ENCODE results near the gene CIAO3.

CIAO3 gene

DNA sequence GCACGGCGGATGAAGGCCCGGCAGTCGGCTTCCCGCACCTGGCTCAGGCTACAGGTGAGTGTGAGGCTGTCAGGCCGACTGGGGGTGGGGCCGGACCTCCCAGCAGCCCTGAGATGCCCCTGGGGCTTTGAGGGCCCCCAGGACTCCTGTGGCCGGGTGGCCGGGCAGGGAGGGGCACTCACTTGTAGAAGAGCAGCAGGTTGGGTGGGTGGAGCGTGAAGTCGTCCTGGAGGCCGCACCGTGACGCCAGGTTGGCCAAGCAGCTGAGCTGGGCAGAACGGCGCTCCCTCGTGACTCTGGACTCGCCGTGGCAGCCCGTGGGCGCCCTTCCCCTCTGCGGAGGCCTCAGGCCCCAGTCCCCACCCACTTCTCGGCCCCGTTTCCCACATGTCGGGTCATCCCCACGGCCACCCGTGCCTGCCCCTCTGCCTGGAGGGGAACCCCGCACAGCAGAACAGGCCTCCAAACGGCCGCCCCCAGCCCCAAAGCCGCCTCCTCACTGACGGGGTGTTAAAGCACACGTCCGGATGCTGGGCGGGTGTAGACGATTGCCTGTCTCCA, 34.5 kb upstream of the CIAO3 start:
- no peak for DNase-seq

DNA sequence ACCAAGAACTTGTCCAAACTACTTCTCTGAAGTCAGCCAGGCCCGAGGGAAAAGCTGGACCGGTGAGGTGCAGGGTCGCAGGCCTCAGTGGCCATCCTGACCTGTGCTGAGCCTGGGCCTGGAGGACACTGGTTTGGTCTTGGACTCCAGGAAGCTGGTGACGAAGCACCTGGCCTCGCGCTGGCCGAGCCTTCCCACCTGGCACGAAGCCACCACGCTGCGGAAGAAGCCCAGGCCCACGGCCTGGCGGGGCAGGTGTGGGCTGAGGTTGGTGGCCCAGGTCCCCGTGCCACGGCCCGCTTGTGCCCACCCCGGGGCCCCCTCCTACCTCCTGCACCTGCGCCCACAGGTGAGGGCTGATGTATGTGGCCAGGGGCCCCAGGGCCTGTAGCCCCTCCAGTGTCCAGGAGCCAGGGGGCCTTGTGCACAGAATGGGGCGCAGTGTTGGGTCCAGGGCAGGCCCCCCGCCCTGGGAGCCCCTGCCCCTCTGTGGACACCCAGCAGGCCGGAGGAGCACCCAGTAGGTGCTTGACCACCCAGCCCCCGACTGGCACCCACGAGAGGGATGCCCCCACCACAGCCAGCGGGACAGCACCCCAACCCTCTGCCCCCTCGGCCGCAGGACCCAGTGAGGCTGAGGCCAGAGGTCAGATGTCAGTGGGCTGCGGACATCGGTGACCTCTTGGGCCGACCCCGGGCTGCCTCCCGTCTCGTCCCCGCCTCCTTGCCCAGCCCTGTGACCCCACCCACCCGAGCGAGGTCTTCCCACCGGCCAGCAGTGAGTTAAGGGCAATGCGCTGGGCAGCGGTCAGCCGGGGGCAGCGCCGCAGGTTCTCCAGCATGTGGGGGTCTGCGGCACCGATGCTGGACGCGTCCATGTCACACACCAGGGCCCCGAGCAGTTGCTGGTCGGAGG, 33.5 kb upstream of the CIAO3 start:
- no peak for DNase-seq

DNA sequence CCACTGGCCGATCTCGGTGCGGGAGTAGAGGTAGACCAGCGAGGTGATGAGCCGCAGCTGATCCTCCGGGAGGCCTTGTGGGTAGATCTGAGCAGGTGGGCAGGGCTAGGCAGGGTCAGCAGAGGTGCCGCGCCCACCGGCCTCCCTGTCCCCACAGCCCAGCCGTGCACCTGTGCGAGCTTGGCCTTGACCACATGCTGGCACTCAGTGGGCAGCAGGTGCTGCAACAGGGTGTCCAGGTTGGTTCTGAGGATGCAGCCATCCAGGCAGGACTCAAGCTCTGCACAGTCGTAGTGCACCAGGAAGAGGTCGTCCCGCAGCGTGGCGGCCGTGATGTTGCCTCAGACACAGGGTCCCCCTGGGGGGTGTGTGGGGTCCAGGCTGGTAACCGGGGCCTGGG, 32.2 kb upstream of the CIAO3 start:
- no peak for DNase-seq

DNA sequence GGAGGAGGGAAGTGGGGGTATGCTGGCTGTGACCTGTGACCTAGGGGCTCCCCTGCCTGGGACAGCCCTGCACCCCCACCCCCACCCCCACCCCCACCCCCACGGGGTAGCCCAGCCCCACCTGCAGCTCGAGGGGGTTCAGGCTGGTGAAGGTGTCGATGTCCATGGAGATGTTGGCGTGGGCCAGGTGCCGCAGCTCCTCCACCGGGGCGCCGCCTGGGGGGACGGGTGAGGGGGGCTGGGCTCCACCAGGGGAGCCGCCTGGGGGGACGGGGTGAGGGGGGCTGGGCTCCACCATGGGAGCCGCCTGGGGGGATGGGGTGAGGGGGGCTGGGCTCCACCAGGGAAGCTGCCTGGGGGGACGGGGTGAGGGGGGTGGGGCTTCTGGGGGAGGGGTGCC, 29.6 kb upstream of the CIAO3 start:
- DNase-seq, result no peak

DNA sequence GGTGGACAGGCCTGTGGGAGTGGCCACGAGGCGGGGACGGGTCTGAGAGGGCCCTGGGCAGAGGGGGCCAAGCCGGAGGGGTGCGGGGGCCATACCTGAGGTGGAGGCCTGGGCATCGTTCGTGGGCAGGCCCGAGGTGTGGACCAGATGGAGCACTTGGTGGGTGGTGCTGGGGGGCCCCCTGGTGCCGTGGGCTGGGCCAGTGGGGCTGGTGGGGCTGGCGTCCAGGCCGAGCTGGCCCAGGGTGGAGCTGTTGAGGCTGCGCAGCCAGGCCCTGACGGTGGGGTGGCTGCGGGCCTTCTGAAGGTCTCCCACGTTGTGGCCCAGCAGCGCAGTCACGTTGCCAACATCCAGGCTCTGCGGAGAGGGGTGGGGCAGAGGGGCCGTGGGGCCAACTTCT, 29.1 kb upstream of the CIAO3 start:
- no peak for DNase-seq

DNA sequence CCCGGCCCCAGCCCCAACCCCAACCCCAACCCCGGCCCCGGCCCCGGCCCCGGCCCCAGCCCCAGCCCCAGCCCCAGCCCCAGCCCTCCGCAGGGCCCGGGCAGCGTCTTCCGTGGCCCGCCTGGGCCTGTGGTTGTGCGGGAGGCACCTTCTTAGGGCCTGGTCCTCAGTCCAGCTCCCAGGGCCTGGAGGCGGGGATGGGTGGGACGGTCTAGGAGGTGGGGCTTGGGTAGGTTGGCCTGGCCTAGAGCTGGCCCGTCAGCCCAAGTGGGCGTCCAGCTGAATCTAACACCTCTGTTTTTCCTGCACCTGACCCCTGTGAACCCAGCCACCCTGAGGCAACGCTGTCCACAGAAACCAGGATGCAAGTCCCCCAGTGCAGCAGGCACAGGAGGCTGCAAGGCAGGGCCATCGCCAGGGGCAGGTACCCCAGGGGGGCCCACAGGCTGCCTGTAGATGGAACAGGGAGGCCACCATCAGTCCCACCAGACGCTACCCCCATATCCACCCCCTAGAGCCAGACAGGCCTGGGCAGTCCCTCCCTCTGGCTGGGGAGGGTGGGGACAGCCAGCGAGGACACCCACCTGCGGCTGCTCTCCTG, 28.5 kb upstream of the CIAO3 start:
- DNase-seq, result no peak

DNA sequence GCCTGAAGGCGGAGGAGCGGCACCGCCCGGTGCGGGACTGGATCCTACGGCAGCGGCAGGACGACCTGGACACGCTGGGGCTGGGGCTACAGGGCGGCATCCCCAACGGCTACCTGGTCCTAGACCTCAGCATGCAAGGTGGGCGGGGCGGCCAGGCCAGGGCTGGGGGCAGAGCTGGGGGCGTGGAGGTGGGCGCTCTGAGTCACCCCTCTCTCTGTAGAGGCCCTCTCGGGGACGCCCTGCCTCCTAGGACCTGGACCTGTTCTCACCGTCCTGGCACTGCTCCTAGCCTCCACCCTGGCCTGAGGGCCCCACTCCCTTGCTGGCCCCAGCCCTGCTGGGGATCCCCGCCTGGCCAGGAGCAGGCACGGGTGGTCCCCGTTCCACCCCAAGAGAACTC, 27.6 kb upstream of the CIAO3 start:
- no peak for DNase-seq

DNA sequence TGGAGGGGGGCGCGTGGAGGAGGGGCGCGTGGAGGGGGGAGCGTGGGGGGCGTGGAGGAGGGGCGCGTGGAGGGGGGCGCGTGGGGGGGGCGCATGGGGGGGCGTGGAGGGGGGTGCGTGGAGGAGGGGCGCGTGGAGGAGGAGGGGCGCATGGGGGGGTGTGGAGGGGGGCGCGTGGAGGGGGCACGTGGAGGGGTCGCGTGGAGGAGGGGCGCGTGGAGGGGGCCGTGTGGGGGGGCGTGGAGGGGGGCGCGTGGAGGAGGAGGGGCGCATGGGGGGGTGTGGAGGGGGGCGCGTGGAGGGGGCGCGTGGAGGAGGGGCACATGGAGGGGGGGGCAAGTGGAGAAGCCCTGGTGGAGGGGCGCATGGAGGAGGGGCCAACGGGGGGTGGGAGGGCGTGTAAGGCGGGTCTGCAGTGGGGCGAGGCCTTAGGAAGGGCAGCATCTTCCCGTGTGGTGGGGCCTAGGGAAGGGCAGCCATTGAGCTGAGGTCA, 27.0 kb upstream of the CIAO3 start:
- no peak for DNase-seq

DNA sequence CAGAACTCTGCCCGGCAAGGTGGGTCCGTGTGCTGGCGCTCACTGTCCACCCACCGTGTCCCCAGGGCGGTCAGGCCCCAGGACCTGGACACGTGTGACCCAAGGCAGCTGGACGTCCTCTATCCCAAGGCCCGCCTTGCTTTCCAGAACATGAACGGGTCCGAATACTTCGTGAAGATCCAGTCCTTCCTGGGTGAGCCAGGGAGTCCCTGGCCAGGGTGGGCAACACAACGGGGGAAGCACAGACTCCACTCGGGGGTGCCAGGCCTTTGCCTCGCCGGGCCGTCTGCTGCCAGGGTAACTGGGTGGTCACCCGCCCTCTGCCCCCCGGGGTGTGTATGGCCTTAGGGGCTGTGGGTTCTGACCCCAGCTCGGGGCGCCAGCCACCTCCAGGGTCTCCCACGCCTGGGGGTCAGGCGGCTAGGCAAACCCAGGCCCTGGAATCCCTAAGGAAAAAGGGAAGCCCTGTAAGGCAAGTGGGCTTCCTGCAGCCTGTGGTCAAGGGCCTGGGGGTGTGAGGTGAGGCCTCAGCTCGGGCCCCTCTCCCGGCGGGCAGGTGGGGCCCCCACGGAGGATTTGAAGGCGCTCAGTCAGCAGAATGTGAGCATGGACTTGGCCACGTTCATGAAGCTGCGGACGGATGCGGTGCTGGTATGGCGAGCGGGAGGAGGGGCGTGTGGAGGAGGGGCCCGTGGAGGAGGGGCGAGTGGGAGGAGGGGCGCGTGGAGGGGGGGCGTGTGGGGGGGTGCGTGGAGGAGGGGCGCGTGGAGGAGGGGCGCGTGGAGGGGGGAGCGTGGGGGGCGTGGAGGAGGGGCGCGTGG, 26.2 kb upstream of the CIAO3 start:
- DNase-seq, result no peak

DNA sequence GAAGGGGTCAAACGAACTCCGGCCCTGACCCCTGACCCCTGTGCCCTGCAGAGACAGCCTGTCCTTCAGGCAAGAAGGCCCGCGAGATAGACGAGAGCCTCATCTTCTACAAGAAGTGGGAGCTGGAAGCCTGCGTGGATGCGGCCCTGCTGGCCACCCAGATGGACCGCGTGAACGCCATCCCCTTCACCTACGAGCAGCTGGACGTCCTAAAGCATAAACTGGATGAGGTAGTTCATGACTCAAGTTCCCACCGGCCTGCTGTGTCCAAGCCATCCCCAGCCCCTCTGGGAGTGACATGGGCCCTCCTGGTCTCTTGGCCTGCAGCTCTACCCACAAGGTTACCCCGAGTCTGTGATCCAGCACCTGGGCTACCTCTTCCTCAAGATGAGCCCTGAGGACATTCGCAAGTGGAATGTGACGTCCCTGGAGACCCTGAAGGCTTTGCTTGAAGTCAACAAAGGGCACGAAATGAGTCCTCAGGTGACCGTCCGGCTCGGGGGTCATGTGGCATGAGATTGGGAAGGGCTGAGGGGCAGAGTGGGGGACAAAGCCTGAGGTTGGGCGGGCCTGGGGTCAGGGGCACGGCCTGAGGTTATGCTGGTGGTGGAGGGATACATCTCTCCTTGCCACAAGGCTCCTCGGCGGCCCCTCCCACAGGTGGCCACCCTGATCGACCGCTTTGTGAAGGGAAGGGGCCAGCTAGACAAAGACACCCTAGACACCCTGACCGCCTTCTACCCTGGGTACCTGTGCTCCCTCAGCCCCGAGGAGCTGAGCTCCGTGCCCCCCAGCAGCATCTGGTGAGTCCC, 25.4 kb upstream of the CIAO3 start:
- DNase-seq, result no peak

DNA sequence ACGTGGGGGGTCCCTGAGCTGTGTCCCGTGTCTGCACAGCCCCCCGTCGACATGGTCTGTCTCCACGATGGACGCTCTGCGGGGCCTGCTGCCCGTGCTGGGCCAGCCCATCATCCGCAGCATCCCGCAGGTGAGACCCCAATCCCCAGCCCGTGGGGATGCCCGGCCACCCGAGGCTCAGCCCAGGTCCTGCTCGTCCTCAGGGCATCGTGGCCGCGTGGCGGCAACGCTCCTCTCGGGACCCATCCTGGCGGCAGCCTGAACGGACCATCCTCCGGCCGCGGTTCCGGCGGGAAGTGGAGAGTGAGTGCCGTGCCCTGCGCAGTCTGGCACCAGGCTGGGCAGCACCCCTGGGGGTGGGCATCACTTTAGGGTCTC, 24.7 kb upstream of the CIAO3 start:
- no peak for DNase-seq

DNA sequence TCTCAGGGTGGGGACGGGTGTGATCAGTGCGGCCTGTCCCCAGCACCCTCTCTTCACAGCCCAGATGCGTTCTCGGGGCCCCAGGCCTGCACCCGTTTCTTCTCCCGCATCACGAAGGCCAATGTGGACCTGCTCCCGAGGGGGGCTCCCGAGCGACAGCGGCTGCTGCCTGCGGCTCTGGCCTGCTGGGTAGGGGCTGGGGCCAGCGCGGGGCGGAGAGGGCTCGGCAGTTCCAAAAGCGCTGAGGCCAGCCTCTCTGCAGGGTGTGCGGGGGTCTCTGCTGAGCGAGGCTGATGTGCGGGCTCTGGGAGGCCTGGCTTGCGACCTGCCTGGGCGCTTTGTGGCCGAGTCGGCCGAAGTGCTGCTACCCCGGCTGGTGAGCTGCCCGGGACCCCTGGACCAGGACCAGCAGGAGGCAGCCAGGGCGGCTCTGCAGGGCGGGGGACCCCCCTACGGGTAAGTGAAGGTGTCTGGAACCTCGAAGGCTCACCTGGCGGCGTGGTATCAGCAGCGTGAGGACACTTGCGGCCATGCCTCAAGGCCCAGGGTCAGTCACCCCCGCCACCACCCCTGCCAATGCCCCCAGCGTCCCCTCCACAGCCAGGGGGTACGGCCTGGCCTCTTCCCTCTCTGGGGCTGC, 24.2 kb upstream of the CIAO3 start:
- no peak for DNase-seq

DNA sequence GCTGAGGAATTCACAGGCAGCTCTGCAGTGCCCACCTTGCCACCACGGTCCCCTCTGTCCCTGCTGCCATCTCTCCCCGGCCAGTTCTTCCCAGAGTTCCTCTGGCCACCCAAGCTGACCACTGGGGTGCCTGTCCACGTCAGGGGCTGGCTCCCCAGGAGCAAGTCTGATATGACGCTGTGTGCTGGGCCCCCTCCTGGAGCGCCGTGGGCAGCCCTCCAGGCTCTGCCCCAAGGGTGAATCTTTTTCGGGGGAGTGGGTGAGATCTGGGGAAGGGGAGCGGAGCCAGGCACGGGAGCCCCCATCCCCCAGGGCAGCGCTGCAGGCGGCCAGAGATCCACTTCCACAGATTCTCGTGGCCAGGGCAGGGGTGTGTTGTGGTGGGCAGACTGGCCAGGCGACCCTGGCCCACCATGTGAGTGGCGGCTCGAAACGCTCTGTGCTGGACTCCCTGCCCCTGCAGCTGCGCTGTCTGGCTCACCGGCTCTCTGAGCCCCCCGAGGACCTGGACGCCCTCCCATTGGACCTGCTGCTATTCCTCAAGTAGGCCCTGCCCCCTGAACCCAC, 23.5 kb upstream of the CIAO3 start:
- no peak for DNase-seq

DNA sequence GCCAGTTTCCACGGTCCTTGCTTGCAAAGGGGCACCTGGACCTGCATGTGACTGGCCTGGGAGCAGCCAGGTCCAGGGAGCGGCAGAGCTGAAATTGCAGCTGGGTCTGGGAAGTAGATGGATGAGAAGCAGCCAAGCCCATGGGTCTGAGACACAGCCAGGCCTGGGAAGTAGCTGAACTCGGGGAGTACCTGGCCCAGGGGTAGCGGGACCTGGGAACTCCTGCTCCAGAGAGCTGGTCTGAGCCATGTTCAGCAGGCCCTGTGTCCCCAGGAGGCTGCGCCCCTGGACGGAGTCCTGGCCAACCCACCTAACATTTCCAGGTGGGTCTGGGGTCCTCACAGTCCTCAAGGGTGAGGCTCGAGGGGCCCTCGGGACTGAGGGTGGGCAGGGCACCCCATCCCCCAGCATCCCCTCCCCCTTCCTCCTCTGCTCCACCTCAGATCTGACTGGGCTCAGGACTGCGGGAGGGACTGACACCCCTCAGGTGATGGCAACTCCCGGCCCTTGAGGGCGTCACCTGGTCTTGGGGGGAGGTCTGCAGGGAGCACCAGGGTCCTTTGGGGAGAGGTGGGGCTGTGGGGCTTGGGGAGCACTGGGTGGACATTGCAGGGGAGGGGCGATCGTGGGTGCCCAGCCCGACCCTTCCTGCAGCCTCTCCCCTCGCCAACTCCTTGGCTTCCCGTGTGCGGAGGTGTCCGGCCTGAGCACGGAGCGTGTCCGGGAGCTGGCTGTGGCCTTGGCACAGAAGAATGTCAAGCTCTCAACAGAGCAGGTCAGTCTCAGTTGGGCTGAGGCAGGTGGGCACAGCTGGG, 22.8 kb upstream of the CIAO3 start:
- no peak for DNase-seq

DNA sequence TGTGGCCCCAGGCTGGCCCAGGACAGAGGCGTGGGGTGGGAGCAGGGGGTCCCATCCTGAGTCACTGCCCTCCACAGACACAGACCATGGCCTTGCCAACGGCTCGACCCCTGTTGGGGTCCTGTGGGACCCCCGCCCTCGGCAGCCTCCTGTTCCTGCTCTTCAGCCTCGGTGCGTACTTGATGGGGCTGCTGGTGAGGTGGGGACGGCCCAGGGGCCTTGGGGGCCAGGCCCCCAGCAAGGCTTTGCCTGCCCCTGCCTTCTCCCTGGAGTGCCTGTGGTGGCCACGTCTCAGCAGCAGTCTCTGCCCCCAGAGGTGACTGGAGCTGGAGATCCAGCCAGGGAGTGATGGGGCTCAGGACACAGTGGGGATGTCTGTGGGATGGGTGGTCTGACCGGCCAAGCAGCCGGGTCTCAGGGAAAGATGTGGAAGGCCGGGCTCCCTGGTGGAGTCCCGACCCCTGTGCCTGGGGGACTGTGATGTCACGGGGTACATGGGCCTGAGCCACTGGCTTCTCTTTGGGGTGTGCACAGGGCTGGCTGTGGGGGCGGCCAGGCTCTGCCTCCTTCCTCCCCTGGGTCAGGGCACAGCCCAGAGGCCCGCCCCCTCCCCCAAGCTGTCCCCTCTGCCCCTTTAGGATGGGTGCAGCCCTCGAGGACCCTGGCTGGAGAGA, 21.9 kb upstream of the CIAO3 start:
- no peak for DNase-seq

DNA sequence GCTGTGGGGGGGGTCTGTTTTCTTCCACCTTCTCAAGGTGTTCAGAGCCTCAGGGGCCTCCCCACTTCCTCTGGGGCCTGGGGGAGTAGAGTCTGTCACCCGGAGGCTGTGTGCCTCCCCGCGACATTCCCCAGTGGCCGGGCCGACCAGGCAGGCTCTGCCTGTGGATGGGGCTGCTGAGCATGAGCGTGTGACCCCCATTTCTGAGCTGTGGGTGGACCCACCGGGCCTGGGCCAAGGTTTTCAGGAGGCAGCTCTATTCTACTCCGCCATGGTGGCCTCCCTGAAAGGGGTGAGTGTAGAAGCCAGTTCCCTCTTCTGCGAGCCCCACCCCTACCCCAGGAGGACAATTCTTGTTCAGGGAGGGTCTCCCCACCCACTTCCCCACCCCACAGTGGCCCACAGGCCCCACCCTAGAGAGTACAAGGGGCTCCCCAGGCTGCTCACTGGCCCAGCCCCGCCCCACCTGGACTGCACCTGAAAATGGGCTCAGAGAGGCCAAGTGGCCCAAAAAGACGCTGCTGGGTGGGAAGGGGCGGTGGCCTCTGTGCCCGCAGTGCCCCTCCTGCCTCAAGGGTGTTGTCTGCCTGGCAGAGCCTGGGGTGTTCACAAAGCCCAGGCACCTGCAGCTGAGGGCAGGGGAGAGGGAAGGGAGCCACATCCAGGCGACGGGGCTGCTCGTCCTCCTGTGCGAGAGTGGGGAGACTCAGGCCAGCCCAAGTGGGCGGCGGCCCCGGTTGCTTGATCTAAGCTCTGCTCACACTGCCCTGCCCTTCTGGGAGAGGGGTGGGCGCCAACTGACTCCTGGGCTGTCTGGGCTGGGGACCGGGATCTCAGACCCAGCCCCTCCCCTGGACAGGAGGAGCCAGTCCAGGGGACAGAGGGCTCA, 21.1 kb upstream of the CIAO3 start:
- DNase-seq, result no peak

DNA sequence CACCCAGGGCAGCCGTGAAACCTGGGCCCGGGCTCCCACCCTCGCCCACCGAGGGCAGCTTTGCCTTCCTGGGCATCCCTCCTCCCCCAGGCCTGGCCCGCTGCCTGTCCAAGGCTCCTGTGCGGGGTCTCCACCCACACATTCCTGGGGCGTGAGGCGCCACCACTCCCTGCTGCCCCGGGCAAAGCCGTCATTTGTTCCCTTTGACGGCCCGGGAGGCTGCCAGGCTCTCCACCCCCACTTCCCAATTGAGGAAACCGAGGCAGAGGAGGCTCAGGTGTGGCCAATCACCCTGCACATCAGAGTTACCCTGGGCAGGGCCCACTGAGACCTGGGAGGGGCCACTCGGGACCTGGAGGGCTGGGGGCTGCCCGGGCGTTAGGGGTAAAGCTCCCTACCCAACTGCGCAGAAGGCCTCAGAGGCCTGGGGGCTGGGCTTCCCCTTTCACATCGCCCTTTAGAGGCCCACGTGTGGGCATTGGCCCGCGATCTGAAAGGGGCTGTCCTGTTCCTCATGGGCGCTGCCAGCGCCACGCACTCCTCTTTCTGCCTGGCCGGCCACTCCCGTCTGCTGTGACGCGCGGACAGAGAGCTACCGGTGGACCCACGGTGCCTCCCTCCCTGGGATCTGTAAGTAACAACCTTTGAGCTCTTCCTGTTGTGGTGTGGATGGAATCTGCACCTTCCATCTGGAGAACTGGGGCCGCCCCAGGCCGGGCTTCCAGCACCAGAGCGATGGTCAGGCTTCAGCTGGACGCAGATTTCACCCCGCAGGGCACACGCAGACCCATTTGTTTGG, 19.9 kb upstream of the CIAO3 start, which contains the start of gene MSLN:
TSS of gene MSLN (plus strand) at position 190 of the 799 bp plus-strand sequence. CDS start 1,947 bp downstream, outside the sequence.
- DNase-seq, result no peak

DNA sequence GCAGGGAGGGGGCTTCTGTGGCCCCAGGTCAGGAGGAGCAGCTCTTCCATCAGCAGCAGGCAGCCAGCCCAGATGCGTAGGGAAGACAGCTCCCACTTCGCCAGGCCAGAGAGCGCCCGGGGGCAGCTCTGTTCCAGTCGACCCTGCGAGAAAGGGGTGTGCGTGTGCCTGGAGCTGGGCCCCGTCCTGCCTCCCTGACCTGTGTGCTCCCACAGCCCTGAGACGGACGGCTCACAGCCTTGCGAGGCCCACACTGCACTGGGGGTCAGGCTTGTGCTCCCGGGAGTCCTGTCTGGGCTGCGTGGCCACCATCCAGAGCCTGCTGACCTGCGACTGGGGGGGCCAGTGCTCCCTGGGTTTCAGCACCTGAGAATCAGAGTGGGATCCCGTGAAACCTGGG, 19.3 kb upstream of the CIAO3 start:
- DNase-seq, result no peak

Data from NCI-H345 (cell line).